Heart right ventricle (tissue), 16 donors: ENCODE data around the gene PAFAH2. TPM values are rescaled to one million over a fixed set of nuclear protein-coding genes. Genes with fewer than 3 reads are reported as not detected.

Source experiments
- ATAC-seq, 8 donors: fragments of 200-7000 bp; cut with Tn5 transposase; one replicate each; pipeline ENCODE4 v1.9.1; 2020; ENCODE audit warnings: mild to moderate bottlenecking in 8 of 8, moderate library complexity in 8 of 8, moderate number of reproducible peaks in 1 of 8
- DNase-seq, 2 donors: peaks; one replicate each; pipeline ENCODE4 v3.0.0-alpha.2; 2020
- H3K27ac ChIP-seq, 10 donors: fragments of 200-600 bp; sonication (generic) in 2 of 10; one replicate each; pipeline versions ENCODE4 v1.5.0 to v1.8.0; 2020 to 2022; ENCODE audit warnings: mild to moderate bottlenecking in 3 of 10
- H3K27me3 ChIP-seq, 7 donors: fragments of 200-600 bp; one replicate each; pipeline ENCODE4 v1.8.0; 2021 to 2022; ENCODE audit warnings: mild to moderate bottlenecking in 2 of 7
- H3K36me3 ChIP-seq, 9 donors: fragments of 200-600 bp; sonication (generic) in 1 of 9; one replicate each; pipeline versions ENCODE4 v1.5.0 to v1.8.0; 2020 to 2022; ENCODE audit warnings: mild to moderate bottlenecking in 2 of 9
- H3K4me1 ChIP-seq, 9 donors: fragments of 200-600 bp; sonication (generic) in 1 of 9; one replicate each; pipeline versions ENCODE4 v1.5.0 to v1.8.0; 2020 to 2022; ENCODE audit warnings: mild to moderate bottlenecking in 4 of 9
- H3K4me3 ChIP-seq, 10 donors: fragments of 200-600 bp; sonication (generic) in 2 of 10; one replicate each; pipeline versions ENCODE4 v1.5.0 to v1.8.0; 2020 to 2022; ENCODE audit warnings: mild to moderate bottlenecking in 7 of 10, moderate library complexity in 2 of 10
- H3K9me3 ChIP-seq, 11 donors: fragments of 200-600 bp in 10 of 11; sonication (generic) in 2 of 11; one replicate each; pipeline versions ENCODE4 v1.5.0 to v1.8.0; 2013 to 2022; ENCODE audit warnings: mild to moderate bottlenecking in 2 of 11, control low read depth in 1 of 11, moderate library complexity in 1 of 11
- WGBS, 2 donors: extraction: QIAGEN DNeasy Blood & Tissue Kit; methylation state at CpG; one replicate each; pipeline ENCODE4 v1.1.7; 2013; ENCODE audit warnings: inconsistent platforms in 1 of 2; 5-methylcytosine and 5-hydroxymethylcytosine counted together
- intact Hi-C, 10 donors: fragments of 100-400 bp; cut with DNase I; formaldehyde crosslinking; loops; one replicate each; pipeline versions ENCODE4 v1.11.1 to v1.14.2; 2022
- polyA plus RNA-seq, 2 donors: library from polyadenylated mRNA; stranded (reverse); fragments of 200-250 nt; gene quantifications; one replicate each; pipeline ENCODE4 v1.2.3, GENCODE V29; 2013
- total RNA-seq, 10 donors: library from RNA; stranded (reverse); fragmentation: NEBNext Ultra II Directional in 3 of 10; extraction: Animal tissue kit (Norgen Biotek cat#: 25700) in 3 of 10; gene quantifications; one replicate each; pipeline versions ENCODE4 v1.2.1 to v1.2.4, GENCODE V29; 2021 to 2023
- TF ChIP-seq, protein P1 (sequence below), 9 donors: fragments of 200-600 bp; sonication (generic) in 2 of 9; IDR thresholded peaks; one replicate each; pipeline versions ENCODE4 v1.5.0 to v1.8.0; 2021 to 2022; ENCODE audit warnings: antibody characterized with exemption in 9 of 9, mild to moderate bottlenecking in 5 of 9, moderate library complexity in 1 of 9
- donor health status: Arrhythmogenic right ventricular cardiomyopathy.
- donor health status: ischemic (EF 13 %, LVEDD 7.1; RV severe dilation, severe dysfunction).
- donor health status: healthy with polysubstance abuse.
- donor health status: DM: no; HTN: yes; CAD: no.
- donor health status: DM: no; HTN: no; CAD: no.
- donor health status: ischemic (EF 25% LVEDD 6.9; RV normal size, moderate dysfunction).
- donor health status: ischemic (EF 25% LVEDD 5.7; RV mildly dilated, moderate dysfunction).
- donor health status: healthy.
- donor health status: DM: yes; HTN: yes; CAD: no.
- donor health status: Ischemic cardiomyopathy.
- donor health status: ischemic (EF 35%, LVEDD 5.7; RV mildly dilated, moderate dysfunction).
- donor health status: nonischemic (EF 11% LVEDD 7.7; RV severe dilation, severe dysfunction).
- donor health status: DM: yes; HTN: yes; CAD: no.
- donor health status: PGD.
- donor health status: ischemic (EF 29% LVEDD 5.4; RV normal size, mild dysfunction).
- donor health status: nonischemic (EF 23%, LVEDD 6.1; RV moderate dilation, normal function).

PAFAH2 gene
- total and polyA plus RNA-seq, 12 donors: 3.4 to 19.3 (median 10.5) TPM

DNA sequence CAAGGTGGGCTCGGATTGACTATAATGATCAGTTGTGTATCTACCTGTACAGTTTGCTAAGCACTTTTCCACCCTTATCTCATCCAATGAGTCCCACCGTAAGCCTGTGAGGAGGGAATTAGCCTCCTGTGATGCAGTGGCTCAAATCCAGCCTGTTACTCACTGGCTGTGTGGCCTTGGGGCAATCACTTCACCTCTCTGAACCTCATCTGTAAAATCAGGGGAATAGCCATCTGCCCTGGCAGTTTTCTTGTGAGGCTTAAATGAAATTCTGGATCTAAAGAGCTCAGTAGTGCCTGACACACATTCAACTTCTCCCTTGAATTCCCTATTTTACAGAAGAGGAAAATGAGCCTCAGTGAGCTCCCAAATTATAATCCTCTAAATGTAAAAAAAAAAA, 16.3 kb upstream of the PAFAH2 start:
- WGBS, 2 donors: 93 to 96% methylated on average over 2 of the region's 2 CpGs
- TF ChIP-seq, protein P1, sequence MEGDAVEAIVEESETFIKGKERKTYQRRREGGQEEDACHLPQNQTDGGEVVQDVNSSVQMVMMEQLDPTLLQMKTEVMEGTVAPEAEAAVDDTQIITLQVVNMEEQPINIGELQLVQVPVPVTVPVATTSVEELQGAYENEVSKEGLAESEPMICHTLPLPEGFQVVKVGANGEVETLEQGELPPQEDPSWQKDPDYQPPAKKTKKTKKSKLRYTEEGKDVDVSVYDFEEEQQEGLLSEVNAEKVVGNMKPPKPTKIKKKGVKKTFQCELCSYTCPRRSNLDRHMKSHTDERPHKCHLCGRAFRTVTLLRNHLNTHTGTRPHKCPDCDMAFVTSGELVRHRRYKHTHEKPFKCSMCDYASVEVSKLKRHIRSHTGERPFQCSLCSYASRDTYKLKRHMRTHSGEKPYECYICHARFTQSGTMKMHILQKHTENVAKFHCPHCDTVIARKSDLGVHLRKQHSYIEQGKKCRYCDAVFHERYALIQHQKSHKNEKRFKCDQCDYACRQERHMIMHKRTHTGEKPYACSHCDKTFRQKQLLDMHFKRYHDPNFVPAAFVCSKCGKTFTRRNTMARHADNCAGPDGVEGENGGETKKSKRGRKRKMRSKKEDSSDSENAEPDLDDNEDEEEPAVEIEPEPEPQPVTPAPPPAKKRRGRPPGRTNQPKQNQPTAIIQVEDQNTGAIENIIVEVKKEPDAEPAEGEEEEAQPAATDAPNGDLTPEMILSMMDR (IDR thresholded peaks at IDR 0.05): no peak
- H3K27me3 ChIP-seq: no peaks in the 10 kb centered on the region
- peaks cover 2 to 40% (median 20%) of the 10 kb centered on the region in 9 donors for H3K4me1 ChIP-seq
- H3K4me3 ChIP-seq: no peak overlapping the region
- ATAC-seq: no peak
- H3K27ac ChIP-seq: no peak overlapping the region
- no peaks in the 10 kb centered on the region for H3K9me3 ChIP-seq
- DNase-seq: no peak
- peaks cover 0 to 10% (median 0%) of the 10 kb centered on the region in 9 donors for H3K36me3 ChIP-seq
- intact Hi-C loops: no loop called here

DNA sequence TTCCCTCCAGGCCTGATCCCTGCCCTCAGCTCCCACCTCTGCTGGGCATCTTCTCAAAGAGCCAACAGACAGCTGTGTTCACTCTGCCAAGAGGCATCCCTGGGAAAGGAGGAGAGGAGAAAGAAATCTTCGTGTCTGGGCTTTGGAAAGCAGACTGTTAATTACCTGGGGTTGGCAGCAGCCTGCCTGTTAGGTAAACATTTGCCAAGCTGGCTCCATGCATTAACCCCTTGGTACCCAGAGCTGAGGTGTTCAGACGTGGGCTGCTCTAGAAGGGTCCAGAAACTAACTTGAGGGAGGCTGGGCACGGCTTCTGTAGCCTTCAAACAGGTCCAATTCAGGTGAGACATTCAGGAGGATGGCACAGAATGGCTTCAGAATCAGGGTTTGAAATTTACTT, 15.0 kb upstream of the PAFAH2 start:
- TF ChIP-seq, protein P1 (IDR thresholded peaks at IDR 0.05): no peak
- H3K4me1 ChIP-seq: peaks cover 0 to 33% (median 17%) of the 10 kb centered on the region in 9 donors
- ATAC-seq (no peak), DNase-seq (no peak)
- H3K27me3 ChIP-seq: no peaks in the 10 kb centered on the region
- intact Hi-C loops: no loop called here
- H3K36me3 ChIP-seq: peaks cover 0 to 10% (median 0%) of the 10 kb centered on the region in 9 donors
- no peaks in the 10 kb centered on the region for H3K9me3 ChIP-seq
- no peak overlapping the region for H3K4me3 ChIP-seq
- no peak overlapping the region for H3K27ac ChIP-seq
- WGBS, 2 donors: 62 to 71% methylated on average over 3 of the region's 3 CpGs

DNA sequence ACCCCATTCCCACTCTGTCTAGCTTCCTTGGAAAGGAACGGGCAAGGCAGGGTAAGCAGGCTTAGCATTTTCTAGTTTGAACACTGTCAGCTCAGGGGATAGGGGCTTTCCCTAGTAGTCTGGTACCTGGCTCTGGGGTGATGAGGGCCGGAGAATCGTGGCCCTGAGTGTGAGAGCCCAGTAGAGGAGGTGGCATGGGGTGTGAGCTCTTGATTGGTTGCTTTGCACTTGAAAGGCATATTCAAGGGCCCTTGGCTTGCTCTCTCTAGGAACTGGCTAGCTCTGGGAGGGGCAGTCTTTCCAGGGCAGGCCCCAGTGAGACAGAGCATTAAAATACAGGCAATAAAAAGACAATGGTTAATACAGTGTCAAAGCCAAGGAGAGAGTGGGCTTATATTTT, 13.0 kb upstream of the PAFAH2 start:
- TF ChIP-seq, protein P1 (IDR thresholded peaks at IDR 0.05): no peak
- Histone ChIP-seq H3K27ac (no peak overlapping the region), H3K27me3 (no peaks in the 10 kb centered on the region), H3K4me1 (peaks cover 0 to 14% (median under 1%) of the 10 kb centered on the region in 9 donors), H3K4me3 (no peak overlapping the region), H3K9me3 (no peaks in the 10 kb centered on the region), H3K36me3 (peaks cover 0 to 10% (median 0%) of the 10 kb centered on the region in 9 donors)
- intact Hi-C loops: no loop called here
- DNase-seq: no peak
- ATAC-seq: no peak
- 72 to 77% methylated on average over 3 of the region's 3 CpGs for WGBS, 2 donors

DNA sequence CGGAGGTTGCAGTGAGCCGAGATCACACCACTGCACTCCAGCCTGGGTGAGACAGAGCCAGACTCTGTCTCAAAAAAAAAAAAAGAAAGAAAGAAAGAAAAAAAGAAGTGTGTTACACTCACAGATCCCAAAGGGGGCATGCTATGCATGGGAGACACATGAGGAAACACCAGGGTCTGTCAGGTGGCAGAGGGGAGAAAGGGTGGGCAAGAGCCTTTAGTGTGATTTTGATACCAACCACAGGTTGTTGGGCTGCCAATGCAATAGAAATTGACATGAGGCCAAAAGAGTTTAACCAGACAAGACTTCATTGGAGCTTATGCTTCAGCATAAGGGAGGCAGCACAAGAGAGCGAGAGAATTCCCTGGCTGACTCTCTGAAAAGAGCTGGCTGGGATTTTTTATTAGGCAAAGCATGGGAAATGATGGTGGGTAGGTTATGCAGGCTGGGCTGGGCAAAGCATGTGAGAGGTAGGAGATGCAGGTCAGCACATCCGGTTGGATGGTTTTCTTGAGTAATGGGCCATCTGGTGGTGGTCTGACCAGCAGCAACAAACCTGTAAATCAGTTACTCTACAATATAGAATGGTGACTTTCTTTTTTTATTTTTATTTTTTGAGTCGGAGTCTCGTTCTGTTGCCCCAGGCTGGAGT, 12.1 kb upstream of the PAFAH2 start:
- peaks cover 0 to 17% (median 0%) of the 10 kb centered on the region in 9 donors for H3K36me3 ChIP-seq
- WGBS, 2 donors: 70 to 77% methylated on average over 6 of the region's 6 CpGs
- no peak overlapping the region for H3K4me3 ChIP-seq
- no peaks in the 10 kb centered on the region for H3K27me3 ChIP-seq
- H3K9me3 ChIP-seq: no peaks in the 10 kb centered on the region
- ATAC-seq (no peak), DNase-seq (no peak)
- peaks cover 0 to 9% (median 0%) of the 10 kb centered on the region in 9 donors for H3K4me1 ChIP-seq
- TF ChIP-seq, protein P1 (IDR thresholded peaks at IDR 0.05): no peak
- no peak overlapping the region for H3K27ac ChIP-seq
- intact Hi-C loops: no loop called here
